Erythroblast (primary cell): Measurements from ENCODE around the gene PPP2R2C.

ENCODE experiments used
- GATA1 ChIP-seq: IDR thresholded peaks from 2 replicates; pipeline ENCODE4 v1.6.1; 2011; ENCODE audit warnings: low read depth, mild to moderate bottlenecking, control low read depth, low read length, moderate library complexity
- POLR2A ChIP-seq: IDR thresholded peaks from 2 replicates; pipeline ENCODE4 v1.6.1; 2011; ENCODE audit warnings: mild to moderate bottlenecking, low read length

DNA sequence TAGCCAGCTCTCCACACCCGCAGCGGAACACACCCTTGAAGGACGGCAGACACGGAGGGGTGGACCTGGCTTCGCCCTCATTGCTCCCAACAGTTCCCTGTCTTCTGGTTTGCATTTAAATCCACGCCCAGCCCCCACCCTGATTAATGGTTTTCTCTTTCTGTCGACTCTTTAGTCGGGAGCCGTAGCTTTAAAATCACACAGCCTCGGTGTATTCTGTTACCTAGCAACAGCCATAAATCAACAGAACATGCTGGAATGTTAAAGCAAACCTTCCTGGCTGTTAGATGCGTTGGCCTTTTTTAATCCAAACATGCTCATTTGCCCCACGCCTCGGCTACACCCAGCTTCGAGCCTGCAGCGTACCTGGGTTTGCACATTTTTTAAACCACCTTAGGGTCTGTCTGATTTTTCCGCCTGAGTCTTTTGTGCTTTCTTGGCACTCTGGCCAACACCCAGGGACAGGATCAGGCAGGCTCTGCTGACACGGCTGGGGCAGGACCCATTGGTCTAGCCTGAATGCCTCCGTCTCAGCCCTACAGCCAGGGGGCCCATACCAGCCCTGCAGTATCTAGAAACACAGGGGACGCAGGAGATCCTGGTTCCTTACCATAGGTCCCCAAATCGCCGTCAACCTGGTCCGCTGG is 21.4 kb upstream of the PPP2R2C start:
- TF ChIP-seq POLR2A (no peak), GATA1 (no peak)
